HG03439 (cell line): ENCODE data around the gene SERP1.
"Not testable (repeated sequence)": the region's sequence is repeated elsewhere in the genome, so short reads cannot be mapped to it uniquely, and the experiment has no call there.

ENCODE experiments used
- ATAC-seq: cut with Tn5 transposase; IDR thresholded peaks from one replicate; pipeline ENCODE4 v1.9.1; 2021; ENCODE audit warnings: mild to moderate bottlenecking, moderate library complexity; ENCODE audit not compliant: unreplicated experiment

The SERP1 gene

DNA sequence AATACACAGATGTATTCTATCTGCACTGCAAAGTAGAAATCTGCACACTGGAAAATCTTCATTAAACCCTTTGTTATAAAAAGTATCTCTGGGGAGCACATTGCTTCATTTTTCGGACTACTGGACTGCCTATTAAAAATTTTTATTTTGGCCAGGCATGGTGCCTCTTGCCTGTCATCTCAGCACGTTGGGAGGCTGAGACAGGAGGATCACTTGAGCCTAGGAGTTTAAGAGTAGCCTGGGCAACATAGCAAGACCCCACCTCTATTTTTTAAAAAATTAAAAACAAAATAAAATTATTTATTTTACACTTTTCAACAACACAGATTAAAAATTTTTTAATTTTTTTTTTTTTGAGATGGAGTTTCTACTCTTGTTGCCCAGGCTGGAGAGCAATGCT is 6.0 kb downstream of the SERP1 start:
- no peak for ATAC-seq

DNA sequence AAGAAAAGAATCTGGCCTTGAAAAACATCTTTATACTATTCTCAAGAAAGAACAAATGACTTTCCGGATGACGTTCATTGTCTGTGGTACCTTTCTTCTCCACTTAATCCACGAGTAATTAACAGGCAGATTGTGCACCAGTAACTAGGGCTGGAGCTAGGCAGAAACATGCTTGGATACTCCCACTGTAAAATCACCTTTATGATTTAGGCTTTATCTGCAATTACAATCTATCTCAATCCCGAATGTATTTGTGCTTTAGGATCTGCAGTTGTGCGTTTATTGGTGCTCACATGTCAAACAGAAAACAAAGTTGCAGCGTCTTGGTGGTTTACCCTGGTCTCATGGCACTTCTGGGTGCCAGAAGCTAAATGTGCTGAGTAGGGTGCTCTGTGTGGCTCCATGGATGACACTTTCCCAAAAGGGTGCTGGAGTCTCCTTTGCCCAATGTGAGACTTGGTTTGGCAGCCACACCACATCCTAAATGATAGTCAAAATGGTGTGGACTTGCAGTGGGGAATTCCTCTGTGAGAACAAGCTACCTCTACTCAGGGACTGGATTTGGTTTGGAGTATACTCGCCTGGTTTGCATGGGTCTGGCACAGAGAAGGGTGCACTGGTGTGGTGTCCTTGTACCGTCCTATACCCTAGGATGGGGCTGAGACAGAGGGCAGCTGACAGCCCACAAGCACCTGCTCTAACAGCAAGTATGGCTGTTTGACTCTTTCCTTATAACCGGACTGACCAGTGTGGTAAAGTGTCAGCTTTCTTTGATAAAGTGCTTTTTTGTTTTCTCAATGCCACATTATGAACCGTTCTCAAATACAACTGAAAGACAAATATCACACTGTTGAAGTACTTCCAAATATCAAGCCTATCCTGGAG is 7.7 kb downstream of the SERP1 start:
- ATAC-seq = no peak

DNA sequence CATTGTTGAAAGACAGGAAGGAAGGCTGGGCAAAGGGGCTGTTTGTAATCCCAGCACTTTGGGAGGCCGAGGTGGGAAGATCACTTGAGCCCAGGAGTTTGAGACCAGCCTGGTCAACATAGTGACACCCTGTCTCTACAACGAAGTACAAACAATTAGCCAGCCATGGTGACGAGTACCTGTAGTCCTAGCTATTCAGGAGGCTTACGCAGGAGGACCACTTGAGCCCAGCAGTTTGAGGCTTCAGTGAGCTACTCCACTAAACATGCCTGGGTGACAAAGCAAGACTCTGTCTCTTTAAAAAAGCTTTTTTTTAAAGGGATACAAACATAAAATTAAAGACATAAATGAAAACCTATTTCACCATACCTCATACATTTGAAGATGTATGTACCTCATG is 11.1 kb downstream of the SERP1 start:
- no peak for ATAC-seq

DNA sequence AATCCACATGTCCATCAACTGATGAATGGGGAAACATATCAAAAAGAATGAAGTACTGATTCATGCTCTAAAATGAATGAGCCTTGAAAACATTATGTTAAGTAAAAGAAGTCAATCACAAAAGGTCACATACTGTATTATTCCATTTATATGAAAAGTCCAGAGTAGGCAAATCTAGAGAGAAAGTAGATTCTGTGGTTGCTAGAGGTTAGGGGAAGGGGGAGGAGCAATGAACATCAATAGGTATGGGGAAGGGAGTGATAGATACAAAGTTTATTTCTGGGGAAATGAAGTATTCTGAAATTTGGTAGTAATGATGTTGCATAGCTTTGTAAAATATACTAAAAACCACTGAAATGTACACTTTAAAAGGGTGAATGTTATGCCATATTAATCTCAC is 14.5 kb downstream of the SERP1 start:
- ATAC-seq = no peak

DNA sequence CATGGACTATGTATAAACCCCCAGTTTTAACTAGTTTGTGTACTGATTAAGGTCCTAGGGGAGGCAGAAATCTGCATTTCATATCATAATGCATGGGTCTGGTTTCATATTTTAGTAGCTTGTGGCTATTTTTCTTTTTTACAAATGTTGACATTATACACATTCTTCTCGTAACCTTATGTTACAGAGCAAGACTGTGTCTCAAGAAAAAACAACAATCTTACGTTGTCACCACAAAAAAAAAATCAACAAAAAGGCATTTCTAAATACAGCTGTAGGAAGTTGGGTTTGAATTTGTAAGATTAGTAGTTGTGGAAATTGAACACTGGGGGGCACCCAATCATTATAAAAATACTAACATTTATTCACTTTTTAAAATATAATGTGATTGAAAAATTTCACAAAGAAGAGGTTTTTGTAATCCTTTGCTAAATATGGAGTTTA is 17.9 kb downstream of the SERP1 start:
- ATAC-seq = no peak

DNA sequence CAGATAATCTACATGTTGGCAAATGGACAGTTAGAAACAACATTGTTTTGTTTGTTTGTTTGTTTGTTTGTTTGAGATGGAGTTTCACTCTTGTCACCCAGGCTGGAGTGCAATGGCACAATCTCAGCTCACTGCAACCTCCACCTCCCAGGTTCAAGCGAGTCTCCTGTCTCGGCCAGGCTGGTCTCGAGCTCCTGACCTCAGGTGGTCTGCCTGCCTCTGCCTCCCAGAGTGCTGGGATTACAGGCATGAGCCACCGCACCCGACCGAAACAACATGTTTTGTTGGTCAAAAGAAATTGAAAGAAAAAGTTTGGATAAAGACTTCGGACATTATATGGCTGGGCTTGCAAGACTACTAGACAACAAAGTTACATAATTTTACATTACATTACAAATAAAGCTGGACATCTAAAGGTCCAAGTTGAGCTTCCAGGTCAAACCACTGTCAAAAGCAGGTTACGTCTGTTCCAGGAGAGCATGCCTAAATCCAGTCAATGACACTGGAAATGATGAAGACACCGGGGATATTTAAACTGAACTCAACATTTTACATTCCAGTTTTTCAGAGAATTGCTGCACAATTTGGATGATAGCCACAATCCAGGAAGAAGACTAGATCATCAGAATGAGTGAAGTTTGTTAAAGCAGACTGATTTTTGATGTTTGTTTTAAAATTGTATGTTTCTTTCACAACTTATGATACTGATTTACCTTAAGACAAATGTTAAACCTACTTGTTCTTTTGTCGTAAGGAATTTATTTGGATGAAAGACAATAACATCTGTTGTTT is 18.6 kb downstream of the SERP1 start:
- no peak for ATAC-seq

DNA sequence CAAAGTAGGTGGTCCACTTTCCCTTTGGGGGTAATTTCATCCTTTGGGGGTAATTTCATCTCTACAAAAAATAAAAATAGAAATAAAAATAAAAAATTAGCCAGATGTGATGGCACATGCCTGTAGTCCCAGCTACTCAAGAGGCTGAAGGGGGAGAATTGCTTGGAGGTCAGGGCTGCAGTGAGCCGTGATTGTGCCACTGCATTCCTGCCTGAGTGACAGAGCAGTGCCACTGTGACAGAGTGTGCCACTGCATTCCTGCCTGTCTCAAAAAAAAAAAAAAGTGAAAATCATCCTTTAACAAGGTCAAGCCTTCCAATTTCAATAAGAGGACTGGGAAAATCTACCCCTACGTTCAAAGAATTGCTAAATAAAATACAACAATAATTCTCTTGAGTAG is 22.8 kb downstream of the SERP1 start:
- no peak for ATAC-seq

DNA sequence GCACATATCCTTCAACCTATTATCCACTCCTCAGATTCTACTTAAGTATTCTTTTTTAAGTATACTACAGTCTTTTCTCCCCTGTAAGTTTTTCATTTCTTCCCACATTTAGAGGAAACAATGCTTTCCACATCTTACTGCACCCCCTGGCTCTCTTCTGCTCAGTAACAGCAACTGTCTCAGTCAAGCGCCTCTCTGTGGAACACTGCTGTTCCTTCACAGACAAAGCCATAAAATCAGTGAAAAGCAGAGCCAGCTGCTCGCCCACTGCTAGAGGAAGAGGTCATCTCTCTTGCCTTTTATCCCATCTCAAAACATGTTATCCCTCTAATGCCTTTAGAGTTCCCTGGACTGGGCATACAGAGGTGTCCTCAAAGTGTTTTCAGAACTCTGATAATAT is 24.8 kb downstream of the SERP1 start:
- no peak for ATAC-seq

DNA sequence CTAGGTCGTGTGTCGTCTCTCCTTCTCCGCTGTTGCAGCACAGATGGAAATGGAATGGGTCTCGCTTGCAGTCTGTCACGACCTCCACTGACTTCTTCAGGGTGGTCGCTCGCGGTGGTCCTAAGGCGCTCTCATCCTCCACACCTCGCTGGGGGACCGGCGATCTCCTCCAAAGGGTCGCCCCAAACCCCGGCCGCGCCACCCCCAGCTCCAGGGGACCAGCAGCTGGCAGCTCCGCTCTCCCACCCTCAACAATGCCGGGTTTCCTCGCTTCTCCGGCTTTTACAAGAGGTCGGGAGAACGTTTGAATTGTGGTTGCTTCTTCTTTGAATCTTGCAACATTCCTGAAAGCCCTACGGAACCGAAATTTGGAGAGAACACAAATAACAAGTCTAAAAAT is 25.9 kb downstream of the SERP1 start:
- no peak for ATAC-seq

DNA sequence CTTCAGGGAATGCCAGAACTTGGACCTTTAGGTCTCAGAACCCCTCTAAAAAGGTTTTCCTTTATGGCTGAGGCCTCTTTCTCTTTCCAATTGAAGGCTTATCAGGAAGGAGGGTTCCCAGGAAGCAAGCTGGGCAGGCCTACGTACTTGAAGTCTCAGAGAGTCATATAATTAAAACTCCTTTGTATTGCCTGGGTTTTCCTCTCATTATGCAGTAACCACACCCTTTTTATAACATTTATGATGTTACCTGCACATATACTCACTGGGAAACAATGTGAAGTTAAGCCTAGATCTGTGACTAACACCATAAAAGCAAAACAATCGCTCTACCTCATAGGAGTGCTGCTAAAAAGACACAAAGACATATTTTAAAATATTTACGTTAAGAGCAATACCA is 27.3 kb downstream of the SERP1 start:
- ATAC-seq = no peak

DNA sequence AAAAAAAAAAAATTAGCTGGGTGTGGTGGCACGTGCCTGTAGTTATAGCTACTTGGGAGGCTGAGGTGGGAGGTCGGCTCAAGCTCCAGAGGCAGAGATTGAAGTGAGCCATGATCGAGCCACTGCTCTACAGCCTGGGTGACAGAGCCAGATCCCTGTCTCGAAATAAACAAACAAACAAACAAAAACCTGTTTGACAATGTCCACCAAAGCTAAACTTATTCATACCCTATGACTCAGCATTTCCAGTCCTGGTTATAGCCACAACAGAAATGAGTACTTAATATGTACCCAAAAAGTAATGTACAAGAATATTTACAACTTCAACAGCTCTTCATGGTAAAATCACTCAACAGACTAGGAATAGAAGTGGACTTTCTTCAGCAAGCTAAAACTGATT is 31.1 kb downstream of the SERP1 start:
- ATAC-seq = no peak

DNA sequence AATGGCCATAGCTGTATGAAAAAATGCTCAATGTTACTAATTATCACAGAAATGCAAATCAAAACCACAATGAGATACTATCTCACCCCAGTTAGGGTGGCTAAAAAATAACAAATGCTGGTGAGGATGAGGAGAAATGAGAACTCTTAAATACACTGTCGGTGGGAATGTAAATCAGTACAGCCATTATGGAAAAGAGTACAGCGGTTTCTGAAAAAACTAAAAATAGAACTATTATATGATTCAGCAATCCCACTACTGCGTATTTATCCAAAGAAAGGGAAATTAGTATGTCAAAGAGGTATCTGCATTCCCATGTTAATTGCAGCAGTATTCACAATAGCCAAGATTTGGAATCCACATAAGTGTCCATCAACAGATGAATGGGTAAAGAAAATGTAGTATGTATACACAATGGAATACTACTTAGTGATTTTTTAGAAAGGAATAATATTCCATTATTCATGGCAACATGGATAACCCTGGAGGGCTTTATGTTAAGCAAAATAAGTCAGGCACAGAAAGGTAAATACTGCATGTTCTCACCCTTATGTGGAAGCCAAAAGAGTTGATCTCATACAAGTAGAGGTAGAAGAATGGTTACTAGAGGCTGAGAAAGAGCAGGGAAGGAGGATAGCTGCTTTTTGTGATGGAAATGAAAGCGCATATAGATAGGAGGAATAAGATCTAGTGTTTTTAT is 35.0 kb downstream of the SERP1 start:
- no peak for ATAC-seq

DNA sequence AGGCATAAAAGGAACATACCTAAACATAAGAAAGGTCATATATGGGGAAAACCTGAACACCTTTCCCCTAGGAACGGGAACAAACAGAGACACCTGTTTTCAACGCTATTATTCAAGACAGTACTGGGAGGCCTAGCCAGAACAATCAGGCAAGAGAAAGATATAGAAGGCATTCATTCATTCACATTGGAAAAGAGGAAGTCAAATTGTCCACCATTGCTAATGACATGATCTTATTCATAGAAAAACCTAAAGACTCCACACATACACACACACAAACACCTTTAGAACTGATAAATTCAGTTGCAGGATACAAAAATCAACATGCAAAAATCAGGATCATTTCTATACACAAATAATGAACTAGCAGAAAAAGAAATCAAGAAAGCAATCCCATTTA is 36.5 kb downstream of the SERP1 start:
- ATAC-seq = no peak

DNA sequence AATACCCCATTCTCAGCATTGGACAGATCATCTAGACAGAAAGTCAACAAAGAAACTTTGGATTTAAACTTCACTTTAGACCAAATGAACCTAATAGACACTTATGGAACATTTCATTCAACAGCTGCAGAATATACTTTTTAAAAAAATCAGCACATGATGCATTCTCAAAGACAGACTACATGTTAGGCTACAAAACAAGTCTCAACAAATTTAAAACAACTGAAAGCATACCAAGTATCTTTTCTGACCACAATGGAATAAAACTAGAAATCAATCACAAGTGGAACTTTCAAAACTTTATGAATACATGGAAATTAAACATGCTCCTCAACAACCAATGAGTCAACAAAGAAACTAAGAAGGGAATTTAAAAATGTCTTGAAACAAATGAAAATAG is 37.9 kb downstream of the SERP1 start:
- ATAC-seq = no peak

DNA sequence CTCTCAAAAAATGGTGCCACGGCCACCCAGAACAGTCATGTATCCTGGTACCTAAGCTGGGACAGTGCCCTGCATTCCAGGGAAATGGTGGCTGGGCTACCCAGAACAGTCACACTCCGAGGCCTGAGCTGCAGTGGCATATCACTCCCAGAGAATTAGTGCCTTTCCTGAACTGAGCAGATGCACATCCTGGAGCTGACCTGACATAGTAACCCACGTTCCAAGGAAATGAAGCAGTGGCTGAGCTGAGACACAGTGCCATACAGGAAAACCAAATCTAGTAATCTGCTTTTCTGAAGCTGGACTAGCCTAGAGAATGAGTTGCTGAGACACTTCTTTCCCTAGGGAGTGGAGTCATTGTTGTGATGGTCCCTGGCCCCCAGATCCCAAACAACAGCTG is 41.8 kb downstream of the SERP1 start:
- no peak for ATAC-seq

DNA sequence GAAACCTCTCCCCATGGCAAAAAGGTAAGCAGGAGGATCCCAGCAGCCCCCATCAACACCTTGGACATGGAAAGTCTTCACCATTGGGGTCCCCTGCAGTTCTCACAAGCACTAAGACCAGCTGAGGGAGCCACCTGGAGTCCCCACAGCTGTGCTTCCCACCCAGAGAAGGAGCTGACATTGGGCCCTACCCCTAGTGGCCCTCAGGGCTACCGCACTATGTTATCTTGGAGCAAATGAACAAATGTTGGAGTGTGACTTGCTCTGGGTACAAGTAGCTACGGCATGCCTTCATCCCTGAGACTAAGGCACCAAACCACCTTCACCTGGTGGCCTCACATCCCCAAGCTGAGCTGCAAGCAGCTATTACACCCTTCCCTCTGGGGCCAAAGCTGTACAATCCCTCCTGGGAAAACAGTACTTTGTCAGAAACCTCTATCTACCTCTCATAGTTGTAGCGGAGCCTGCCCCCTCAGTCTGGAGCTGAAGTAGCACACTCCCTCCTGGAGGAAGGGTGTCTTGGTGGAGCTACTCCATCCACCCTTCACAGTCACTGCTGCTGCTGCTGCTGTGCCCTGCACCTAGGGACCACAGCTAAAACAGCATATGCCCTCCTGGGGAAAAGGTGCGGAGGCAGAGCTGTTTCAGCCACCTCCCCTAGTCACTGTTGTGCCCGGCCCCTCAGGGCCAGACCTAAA is 42.7 kb downstream of the SERP1 start:
- ATAC-seq = no peak

DNA sequence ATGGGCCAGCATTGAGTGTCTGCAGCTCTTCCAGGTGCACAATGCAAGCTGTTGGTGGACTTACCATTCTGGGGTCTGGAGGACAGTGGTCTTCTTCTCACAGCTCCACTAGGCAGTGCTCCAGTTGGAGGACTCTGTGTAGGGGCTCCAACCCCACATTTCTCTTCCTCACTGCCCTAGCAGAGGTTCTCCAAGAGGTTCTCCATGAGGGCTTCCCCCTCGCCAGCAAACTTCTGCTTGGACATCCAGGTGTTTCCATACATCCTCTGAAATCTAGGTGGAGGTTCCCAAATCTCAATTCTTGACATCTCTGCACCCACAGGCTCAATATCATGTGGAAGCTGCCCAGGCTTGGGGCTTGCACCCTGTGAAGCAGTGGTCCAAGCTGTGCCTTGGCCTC is 45.3 kb downstream of the SERP1 start:
- not testable (repeated sequence) for ATAC-seq

DNA sequence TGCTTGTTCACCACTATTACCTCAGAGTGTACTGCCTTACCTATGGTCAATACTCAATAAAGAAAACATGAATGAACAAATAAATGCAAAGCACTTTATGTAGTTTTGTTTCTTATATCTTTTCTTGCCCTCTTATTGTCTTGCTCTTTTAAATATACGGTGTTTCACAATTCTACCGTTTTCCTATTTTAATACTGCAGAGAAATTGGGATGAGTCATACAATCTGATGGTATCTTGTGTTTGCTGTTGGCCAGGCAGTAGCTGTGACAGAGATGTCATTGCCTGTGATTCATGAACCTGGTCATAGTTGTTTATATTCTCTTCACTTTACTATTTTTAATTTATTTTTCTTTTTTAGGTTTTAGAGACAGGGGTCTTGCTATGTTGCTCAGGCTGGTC is 48.3 kb downstream of the SERP1 start:
- ATAC-seq = no peak

DNA sequence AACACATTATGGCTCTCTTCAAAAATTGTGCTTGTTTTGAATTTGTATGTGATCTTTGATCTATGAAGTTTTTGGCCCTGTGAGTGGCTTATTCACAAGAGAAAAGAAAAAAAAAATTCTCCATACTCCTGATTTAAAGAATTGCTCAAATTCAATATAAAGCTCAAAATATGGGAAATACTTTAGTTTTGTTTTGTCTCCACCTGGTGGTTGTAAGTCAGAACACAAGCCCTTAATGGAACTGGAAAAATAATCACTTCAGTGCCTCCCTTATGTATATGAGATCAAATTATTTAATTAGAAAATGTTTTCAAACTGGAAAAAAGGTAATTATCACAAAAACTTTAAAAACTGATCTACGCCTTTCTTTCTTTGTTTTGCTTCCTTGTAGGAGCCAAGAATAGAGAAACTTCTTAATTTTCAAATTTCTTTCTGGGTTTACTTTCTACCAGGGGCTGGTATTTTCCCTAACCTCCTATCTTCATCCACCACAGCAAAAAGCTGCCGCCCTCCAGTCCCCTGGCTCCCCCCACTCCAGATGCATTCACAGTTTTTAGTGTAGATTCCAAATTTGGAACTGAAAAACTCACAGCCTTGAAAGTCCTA is 50.6 kb downstream of the SERP1 start:
- ATAC-seq = no peak

DNA sequence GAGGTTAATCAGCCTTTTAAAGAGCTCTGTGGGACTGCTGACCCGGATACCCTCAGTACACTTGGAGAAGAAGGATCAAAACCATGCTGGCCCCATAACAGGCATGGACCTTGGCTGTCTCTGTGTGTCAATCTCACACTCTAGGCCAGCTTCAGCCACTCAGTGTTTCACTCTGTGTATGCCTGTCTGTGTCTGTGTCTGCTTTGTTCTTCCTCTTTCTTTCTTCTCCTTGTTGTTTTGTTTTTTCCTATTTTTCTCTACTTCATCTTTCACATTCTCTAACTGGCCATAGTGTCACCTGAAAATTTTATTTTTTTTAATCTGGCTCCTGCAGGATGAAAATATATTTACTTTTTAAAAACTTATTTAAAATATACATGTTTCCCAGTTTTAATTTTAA is 51.1 kb downstream of the SERP1 start:
- no peak for ATAC-seq
